Stimulated activated CD8-positive, alpha-beta memory T cell treated with anti-CD3 and anti-CD28 coated beads, Interleukin-12 subunit alpha, Interleukin-12 subunit beta, amount 100 ng/mL, for 24 hours (primary cell): Measurements from ENCODE around the gene TBC1D7.

Source experiments
- DNase-seq: peaks from one replicate; pipeline ENCODE4 v3.0.0-alpha.2; 2020; ENCODE audit errors: extremely low read depth

TBC1D7 gene

DNA sequence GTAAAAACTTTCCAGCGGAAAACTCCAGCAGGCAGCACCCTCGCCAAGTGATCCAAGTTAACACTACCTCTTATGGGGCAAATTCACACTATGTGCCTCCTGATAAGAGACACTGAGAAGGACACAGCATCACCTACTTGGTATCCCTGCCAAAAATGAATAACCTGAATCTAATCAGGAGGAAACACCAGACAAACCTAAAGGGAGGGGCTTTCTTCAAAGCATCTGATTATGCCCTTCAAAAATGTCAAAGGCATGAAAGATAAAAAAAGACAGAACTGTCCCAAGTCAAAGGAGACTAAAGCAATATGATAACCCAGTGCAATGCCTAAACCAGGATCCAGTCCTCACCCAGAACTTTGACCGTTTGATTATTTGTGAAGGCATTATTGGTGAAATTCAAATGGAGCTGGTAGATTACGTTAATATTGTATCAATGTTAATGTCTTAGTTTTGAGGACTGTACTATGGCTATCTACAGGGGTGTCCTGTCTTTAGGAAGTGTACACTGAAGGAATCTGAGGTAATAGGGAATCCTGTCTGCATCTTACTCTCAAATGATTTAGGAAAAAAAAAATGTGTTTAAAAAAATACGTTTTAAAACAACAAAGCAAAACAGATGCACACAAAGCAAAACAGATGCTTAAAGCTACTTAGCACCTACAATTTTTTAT lies 8.3 kb downstream of the TBC1D7 start:
- no peak for DNase-seq

GRCh38 chr6:13318821-13319220 lies 9.5 kb downstream of the TBC1D7 start:
- DNase-seq, result no peak

- DNase-seq, result no peak
These were observed 12.4 kb downstream of the TBC1D7 start for GRCh38 chr6:13315896-13316295.

DNA sequence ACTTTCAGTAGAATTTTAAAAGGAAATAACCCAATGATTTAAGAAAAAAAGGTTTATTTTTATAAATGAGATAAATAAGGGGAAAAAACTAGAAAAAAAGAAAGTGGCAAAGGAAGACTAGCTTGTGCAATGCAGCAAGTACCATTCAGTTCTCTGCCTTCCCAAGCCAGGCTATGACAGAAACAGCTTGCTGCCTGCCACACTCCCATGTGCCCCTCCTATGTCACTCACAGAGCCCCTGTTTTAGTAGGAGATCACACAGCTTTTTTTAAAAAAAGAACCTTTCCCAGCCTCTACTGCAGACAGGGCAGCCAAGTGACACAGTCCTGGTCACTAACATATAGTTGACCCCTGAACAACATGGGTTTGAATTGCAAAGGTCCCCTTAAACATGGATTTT lies 13.5 kb downstream of the TBC1D7 start:
- no peak for DNase-seq

DNA sequence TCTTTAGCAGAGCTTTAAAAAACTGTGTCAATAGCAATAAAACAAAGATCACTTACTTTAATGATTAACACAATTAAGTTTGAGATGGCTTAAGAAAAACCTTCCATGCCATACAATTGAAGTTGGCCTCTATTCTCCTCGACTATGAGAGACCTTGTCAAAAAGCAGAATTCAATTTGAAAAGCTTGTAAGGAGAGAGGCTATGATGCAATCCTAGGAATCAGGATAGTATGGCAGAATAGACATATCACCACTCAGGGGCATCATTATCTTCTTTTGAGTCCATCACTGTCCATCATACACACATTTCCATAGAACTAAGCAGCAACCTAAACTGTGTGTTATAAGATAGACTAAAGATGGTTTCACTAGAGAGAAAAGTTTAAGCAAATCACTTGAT lies 17.2 kb downstream of the TBC1D7 start:
- no peak for DNase-seq

DNA sequence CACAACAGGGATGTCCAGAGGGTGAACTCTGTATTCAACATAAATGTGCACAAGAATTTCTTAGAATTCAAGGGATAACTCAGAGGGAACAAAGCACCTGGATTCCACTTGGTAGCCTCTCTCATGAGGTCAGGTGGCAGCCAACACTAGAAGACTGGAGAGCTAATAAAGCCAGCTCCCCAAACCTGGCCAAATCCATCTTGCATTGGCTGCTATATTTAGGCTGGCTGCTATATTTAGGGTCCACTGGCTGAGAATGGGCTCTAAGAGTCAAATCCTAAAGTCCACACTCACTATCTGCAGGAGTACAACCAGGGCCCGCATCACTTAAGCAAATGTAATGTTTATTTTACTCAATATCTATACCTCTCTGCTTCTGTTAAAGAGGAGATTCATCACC lies 20.0 kb downstream of the TBC1D7 start:
- DNase-seq, result no peak

DNA sequence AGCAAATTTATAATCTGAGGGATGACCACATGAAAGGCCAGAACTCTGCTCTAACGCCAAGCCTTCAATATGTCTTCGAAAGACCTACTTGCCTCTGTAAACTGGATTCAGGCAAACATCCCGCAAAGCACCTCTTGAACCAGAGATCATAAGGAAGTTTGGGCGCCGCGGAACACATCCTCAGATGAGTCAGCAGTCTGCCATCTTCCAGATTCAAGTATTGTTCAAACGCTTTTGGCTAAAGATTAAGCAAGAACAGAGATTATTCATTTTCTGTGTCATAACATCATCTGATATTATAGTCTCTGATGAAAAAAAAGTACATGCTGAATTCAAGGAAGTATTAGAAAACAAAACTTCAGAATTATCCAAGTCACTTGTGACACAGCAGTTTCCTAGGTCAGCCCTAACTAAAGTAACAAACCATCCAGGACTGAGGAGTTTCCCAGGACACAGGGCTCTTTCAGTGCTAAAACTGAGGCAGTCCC lies 20.8 kb downstream of the TBC1D7 start:
- no peak for DNase-seq

DNA sequence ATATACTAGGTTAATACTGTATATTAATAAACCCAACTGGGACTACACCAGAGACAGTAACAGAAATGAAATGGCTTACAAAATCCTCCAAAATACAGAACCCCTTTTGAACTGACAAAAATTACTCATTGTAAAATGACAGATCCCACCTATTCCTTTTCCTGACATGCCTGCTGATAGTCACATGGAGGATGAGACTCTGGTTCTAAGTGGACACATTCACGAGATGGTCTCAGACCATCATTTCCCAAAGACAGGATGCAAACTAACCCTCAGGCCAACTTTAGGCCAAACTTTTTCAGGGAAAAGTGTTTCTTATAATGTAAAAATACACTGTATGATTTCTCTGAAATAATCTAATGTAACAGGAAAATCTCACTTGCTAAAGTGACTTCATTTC lies 22.5 kb downstream of the TBC1D7 start:
- no peak for DNase-seq

DNA sequence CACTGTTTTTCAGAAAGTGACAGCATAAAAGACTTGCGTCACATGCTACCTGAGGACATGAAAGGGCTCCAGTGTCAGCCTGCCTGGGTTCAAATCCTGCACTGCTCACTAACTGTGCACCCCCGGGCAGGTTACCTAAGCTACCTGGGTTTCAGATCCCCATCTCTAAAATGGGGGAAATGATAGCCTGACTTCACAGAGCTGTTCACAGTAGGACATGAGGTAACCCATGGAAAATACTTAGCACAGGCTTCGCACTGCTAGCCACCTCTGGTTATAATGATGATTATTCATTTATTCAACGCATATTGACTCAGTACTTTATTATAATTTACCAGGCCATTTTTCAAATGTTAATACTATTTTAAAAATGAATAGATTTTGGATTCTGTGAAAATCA lies 23.0 kb downstream of the TBC1D7 start:
- DNase-seq, result no peak

DNA sequence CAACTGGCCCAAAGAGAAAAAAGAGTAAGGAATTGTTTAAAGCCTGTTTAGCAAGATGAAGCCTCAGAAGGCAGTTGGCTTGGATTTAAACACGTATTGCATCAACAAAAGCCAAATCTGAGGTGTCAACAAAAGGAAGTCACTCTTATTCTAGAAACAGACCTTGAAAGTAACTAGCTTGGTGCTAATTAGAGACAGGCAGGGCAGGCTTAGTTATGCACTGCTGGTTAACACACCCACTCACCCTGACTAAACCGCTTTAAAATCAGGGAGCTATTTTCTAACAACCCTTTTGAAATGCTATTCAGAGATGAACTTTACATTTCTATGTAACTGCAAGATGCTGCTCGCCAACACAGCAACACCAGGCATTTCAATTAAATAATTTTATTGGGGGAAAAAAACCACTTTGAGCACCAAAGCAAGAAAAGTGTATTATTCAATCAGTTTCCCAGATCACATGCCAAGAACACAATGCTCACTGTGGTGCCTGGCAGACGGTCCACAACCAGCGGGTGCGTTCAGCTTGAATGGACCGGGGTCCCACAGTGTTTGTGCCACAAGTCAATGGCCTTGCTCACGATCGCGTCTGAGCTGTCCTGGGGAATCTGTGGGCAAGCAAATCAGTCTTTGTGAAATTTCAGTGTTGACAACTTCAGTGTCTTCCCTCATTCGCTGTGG lies 23.6 kb downstream of the TBC1D7 start:
- no peak for DNase-seq

GRCh38 chr6:13304101-13304500 lies 24.2 kb downstream of the TBC1D7 start:
- no peak for DNase-seq

DNA sequence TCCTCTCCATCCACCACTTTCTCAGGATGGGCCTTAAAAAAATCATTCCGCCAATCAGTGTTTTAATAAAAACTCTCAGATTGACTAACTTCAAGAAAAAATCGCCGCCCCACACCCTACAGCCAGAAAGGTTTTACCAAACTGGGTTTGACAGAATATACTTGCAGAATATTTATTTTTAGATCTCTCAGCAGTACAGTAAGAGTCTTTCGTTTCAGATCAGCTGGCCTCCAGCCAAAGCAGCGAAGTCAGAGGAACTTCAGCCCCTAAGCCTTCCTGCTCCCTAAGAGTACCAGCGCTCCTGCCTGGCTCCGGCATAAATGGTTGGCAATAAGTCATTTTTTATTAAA lies 24.7 kb downstream of the TBC1D7 start:
- DNase-seq, result no peak

- no peak for DNase-seq
These were observed 25.3 kb downstream of the TBC1D7 start for GRCh38 chr6:13302751-13303667.

DNA sequence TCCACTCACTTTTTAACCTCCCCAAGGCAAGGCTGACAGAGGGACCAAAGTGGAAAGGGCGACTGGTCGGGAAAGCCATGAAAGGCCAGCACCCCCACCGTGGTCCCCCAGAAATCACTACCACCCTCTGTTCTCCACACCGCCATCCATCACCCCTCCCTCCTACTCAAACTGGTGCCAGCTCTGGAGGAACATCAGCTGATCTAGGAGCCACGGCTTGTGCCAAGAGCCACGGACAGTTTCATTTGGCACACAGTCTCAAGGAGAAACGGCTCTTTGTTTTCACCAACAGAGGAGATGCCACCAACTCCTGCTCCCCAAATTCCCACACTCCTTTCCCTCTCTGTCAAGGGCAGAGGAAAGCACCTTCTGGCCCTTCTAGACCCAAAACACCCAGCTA lies 26.0 kb downstream of the TBC1D7 start:
- no peak for DNase-seq

DNA sequence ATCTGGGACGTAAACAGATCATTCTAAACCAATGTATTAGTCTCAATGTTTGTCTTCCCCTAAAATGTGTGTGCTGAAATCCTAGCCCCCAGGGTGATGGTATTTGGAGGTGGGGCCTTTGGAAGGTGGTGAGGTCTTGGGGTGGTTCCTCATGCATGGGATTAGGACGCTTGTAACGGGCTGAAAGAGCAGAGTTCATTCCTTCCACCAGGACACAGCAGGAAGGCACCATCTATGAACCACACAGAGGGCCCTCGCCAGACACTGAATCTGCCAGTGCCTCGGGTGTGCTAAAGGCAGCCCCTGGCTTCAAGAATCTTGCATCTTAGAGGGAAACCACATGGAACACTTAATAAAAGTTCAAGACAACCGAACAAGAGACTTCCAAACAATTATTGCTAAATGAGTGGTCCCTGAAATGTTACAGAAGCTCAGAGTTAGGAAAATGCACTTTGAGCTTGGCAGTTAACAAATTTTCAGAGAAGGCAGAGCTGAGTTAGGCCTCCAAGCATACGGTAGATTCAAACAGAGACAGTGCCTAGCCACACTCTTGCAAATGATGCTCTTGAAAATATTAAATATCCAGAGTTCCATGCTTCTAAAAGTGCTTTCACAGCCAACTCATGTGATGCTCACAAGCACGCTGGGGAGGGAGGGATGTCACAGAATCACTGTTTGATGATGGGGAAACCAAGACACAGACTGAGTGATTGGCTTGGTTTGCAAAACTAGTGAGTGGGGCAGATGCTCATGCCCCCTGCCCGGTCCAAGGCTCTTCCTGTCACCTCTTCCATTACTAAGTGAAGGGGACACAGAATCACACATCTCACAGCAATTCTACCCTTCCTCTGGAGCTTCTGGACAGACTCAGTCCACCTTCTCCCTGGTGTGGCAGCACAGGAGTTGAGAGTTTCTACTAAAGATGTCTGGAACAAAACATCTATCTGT lies 27.4 kb downstream of the TBC1D7 start:
- DNase-seq, result no peak

GRCh38 chr6:13299918-13300317 lies 28.4 kb downstream of the TBC1D7 start:
- DNase-seq, result no peak

DNA sequence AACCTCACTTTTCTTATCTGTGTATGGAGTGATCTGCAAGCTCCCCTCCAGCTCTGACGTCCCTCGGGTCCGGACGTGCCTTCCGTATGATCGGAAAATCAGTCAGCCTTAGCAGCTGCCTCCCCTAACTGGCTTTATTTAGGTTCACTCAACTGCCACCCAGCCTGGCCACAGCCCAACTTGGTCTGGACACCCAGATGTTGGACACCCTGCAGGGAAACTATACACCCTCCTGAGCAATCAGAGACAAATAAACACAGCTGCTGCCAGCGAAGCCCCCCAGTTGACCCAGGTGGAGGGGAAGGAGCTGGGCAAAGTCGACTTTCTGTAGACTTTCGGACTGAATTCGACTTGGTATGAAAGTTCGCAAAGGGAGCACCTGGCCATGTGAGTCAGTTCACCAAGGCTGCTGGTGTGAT lies 28.9 kb downstream of the TBC1D7 start:
- no peak for DNase-seq

GRCh38 chr6:13298446-13298845 lies 29.9 kb downstream of the TBC1D7 start:
- DNase-seq, result no peak

GRCh38 chr6:13297391-13297790 lies 30.9 kb downstream of the TBC1D7 start:
- no peak for DNase-seq

DNA sequence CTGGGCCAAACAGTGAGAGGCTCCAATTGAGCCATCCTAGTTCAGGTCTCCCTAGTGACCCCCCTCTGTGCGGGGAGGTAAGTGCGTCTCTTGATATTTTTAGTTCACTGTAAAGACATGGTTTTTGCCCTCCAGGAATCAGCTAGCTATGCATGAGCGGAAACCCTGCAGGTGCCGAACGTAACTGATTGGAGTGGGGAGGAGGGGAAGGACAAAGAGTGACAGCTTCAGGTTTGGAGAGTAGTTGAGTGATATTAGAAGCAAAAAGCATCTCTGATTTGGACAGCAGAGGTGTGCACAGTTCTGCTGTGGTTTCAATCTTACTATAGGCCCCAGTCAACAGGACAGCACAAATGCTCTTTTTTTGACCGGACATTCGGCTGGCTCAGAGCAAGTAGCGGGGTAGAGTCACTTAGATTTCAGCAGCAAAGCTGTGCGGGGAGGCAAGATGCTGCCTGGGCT lies 31.8 kb downstream of the TBC1D7 start:
- DNase-seq, result no peak

DNA sequence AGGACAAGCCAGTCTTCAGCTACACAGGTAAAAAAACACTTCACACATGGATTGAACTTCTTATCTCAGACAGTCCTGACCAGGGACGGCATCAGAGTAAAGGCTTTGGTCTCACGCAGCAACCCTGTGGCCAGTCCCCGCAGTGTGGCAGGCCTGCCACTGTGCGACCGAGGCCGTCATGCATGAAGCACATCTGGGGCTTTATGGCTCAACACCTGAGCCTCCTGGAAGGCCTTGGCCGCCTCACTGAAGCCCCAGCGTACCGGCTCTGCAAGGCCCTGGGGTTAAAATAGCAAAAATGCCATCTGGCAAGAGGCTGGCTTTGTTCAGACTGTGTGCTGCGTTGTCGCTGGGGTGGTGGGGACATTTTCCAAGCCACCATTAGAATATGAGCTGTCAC lies 32.8 kb downstream of the TBC1D7 start:
- DNase-seq, result no peak
